Prostate gland (tissue), 2 donors: Measurements from ENCODE around the gene PICALM.

Source experiments
- POLR2A ChIP-seq: fragments of 450-650 bp; IDR thresholded peaks from one replicate; pipeline ENCODE4 v1.6.1; 2016; ENCODE audit warnings: antibody characterized with exemption, mild to moderate bottlenecking
- TF ChIP-seq, protein P1 (sequence below), 4 experiments: fragments of 200-600 bp in 2 of 4; fragments of 450-650 bp in 2 of 4; sonication (generic) in 2 of 4; IDR thresholded peaks; 1 replicate in 3 of 4; 2 replicates in 1 of 4; pipeline ENCODE4 v1.5.1; 2016 to 2019; ENCODE audit warnings: antibody characterized with exemption in 4 of 4, mild to moderate bottlenecking in 2 of 4, moderate library complexity in 2 of 4

DNA sequence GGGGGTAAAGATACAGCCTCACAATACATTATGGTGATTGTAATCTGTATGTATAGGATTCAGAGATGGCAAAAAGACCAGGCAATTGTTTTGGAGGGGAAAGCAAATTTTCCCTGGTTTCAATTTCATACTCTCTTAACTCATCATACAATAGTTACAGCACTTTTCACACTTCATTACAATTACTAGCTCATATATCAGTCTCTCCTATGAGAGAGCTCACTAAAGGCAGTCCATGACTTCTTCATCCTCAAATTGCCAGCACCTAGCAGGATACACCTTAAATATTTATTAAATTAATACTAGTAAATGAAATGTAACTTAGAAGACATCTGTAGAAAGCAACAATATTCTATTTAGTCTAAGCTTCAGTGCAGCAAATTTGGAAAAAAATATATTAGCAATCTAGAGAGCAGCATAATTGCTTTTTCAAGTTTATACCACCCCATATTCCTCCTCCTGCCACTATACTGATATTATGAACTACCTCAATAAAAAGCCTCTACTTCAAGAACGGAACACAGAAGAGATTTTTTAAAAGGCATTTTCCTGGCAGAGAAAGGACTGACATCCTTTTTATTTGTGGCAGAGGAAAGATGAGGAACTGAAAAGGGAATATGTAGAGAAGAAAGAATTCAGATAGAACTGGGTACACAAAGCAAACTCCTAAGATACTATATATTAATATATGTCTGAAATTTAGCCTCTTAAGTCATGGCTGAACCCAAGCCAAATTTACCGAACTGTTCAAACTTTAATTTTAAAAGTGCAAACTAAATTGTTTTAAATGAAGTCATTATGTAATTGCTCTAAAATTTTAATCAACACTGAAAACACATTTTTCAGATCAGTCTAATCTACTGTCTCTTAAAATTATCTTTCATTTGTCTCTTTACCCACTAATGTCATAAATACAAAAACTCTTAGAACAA is 27.7 kb downstream of the PICALM start:
- TF ChIP-seq, protein P1, sequence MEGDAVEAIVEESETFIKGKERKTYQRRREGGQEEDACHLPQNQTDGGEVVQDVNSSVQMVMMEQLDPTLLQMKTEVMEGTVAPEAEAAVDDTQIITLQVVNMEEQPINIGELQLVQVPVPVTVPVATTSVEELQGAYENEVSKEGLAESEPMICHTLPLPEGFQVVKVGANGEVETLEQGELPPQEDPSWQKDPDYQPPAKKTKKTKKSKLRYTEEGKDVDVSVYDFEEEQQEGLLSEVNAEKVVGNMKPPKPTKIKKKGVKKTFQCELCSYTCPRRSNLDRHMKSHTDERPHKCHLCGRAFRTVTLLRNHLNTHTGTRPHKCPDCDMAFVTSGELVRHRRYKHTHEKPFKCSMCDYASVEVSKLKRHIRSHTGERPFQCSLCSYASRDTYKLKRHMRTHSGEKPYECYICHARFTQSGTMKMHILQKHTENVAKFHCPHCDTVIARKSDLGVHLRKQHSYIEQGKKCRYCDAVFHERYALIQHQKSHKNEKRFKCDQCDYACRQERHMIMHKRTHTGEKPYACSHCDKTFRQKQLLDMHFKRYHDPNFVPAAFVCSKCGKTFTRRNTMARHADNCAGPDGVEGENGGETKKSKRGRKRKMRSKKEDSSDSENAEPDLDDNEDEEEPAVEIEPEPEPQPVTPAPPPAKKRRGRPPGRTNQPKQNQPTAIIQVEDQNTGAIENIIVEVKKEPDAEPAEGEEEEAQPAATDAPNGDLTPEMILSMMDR (IDR thresholded peaks at IDR 0.05) = no peak
- TF ChIP-seq POLR2A = no peak
